ENCODE data around the gene SEC16B.
"Not testable (repeated sequence)": the region's sequence is repeated elsewhere in the genome, so short reads cannot be mapped to it uniquely, and the experiment has no call there.

Gene SEC16B

GRCh38 chr1:178006043-178006442 lies 36.2 kb upstream of the SEC16B start:
- no peak for TF ChIP-seq CTCF (IDR thresholded peaks at IDR 0.05; ENCODE audit: low read depth, low read length)
- H3K4me3 ChIP-seq (ENCODE audit: low read depth, low read length) = no peak overlapping the region

GRCh38 chr1:178005450-178005849 lies 35.6 kb upstream of the SEC16B start:
- no peak overlapping the region for H3K4me3 ChIP-seq (ENCODE audit: low read depth, low read length)
- no peak for TF ChIP-seq CTCF (IDR thresholded peaks at IDR 0.05; ENCODE audit: low read depth, low read length)

- no peak for TF ChIP-seq CTCF (IDR thresholded peaks at IDR 0.05; ENCODE audit: low read depth, low read length)
- no peak overlapping the region for H3K4me3 ChIP-seq (ENCODE audit: low read depth, low read length)
Observed at GRCh38 chr1:178004926-178005391, 35.1 kb upstream of the SEC16B start.

GRCh38 chr1:177998696-177999631 lies 29.1 kb upstream of the SEC16B start:
- TF ChIP-seq CTCF (IDR thresholded peaks at IDR 0.05; ENCODE audit: low read depth, low read length) = no peak
- no peak overlapping the region for H3K4me3 ChIP-seq (ENCODE audit: low read depth, low read length)

GRCh38 chr1:177996957-177997356 lies 27.1 kb upstream of the SEC16B start:
- H3K4me3 ChIP-seq (ENCODE audit: low read depth, low read length) = no peak overlapping the region
- no peak for TF ChIP-seq CTCF (IDR thresholded peaks at IDR 0.05; ENCODE audit: low read depth, low read length)

GRCh38 chr1:177995369-177995768 lies 25.5 kb upstream of the SEC16B start:
- TF ChIP-seq CTCF (IDR thresholded peaks at IDR 0.05; ENCODE audit: low read depth, low read length) = no peak
- no peak overlapping the region for H3K4me3 ChIP-seq (ENCODE audit: low read depth, low read length)

- H3K4me3 ChIP-seq (ENCODE audit: low read depth, low read length) = not testable (repeated sequence)
Observed at GRCh38 chr1:177986281-177986680, 16.4 kb upstream of the SEC16B start.

All from WI38 (cell line).